Loucy (cell line): ENCODE results near the gene SNX25.

Source experiments
- CTCF ChIP-seq: fragments of 200-600 bp; sonication (generic); conservative IDR thresholded peaks from 2 replicates; pipeline ENCODE4 v1.5.1; 2014; ENCODE audit warnings: mild to moderate bottlenecking, antibody characterized with exemption, low read length
- EZH2phosphoT487 ChIP-seq: fragments of 200-600 bp; IDR thresholded peaks from 2 replicates; pipeline ENCODE4 v1.6.1; 2018; ENCODE audit warnings: antibody characterized with exemption, mild to moderate bottlenecking, moderate library complexity, borderline replicate concordance

- TF ChIP-seq CTCF (no peak), EZH2phosphoT487 (no peak)
Observed at GRCh38 chr4:185189606-185190305, 19.6 kb upstream of the SNX25 start.
